Liver (tissue), 9 donors: ENCODE results near the gene EFNA3. TPM values are rescaled to one million over a fixed set of nuclear protein-coding genes. Genes with fewer than 3 reads are reported as not detected.

ENCODE experiments used
- DNase-seq: peaks from one replicate; pipeline ENCODE4 v3.0.0-alpha.2; 2017; ENCODE audit warnings: low spot score
- H3K27ac ChIP-seq, 2 donors: one replicate each; pipeline ENCODE4 v1.7.0; 2013; ENCODE audit warnings: inconsistent platforms in 2 of 2, low read length in 2 of 2, control low read depth in 1 of 2, low read depth in 1 of 2, mild to moderate bottlenecking in 1 of 2
- H3K27me3 ChIP-seq, 4 donors: one replicate each; pipeline versions ENCODE4 v1.6.1 to v1.7.0; 2013; ENCODE audit warnings: low read length in 3 of 4, inconsistent platforms in 1 of 4, mild to moderate bottlenecking in 1 of 4, moderate library complexity in 1 of 4; ENCODE audit not compliant: control insufficient read depth in 4 of 4, insufficient read depth in 4 of 4
- H3K36me3 ChIP-seq, 4 donors: one replicate each; pipeline versions ENCODE4 v1.6.1 to v1.7.0; 2013; ENCODE audit warnings: low read length in 3 of 4, mild to moderate bottlenecking in 3 of 4, low read depth in 1 of 4, moderate library complexity in 1 of 4; ENCODE audit not compliant: control insufficient read depth in 4 of 4, insufficient read depth in 3 of 4
- H3K4me1 ChIP-seq, 4 donors: one replicate each; pipeline versions ENCODE4 v1.6.1 to v1.7.0; 2013; ENCODE audit warnings: low read length in 3 of 4, mild to moderate bottlenecking in 3 of 4, moderate library complexity in 1 of 4; ENCODE audit not compliant: control insufficient read depth in 4 of 4, insufficient read depth in 4 of 4
- H3K4me3 ChIP-seq, 3 donors: one replicate each; pipeline versions ENCODE4 v1.6.1 to v1.7.0; 2013; ENCODE audit warnings: low read length in 3 of 3, control low read depth in 1 of 3, low read depth in 1 of 3, mild to moderate bottlenecking in 1 of 3
- H3K9ac ChIP-seq, 2 donors: one replicate each; pipeline ENCODE4 v1.7.0; 2013; ENCODE audit warnings: low read length in 2 of 2, mild to moderate bottlenecking in 2 of 2, moderate library complexity in 2 of 2, control low read depth in 1 of 2, low read depth in 1 of 2
- H3K9me3 ChIP-seq, 4 donors: one replicate each; pipeline versions ENCODE4 v1.6.1 to v1.7.0; 2013; ENCODE audit warnings: low read length in 3 of 4; ENCODE audit not compliant: control insufficient read depth in 4 of 4
- EGR1 ChIP-seq, 2 donors: IDR thresholded peaks; 2 replicates each; pipeline ENCODE4 v1.6.1; 2016 to 2018; ENCODE audit warnings: antibody characterized with exemption in 2 of 2, low read depth in 2 of 2
- FOXA1 ChIP-seq: IDR thresholded peaks from 2 replicates; pipeline ENCODE4 v1.6.1; 2016; ENCODE audit warnings: antibody characterized with exemption
- FOXA2 ChIP-seq: IDR thresholded peaks from 2 replicates; pipeline ENCODE4 v1.6.1; 2016; ENCODE audit warnings: antibody characterized with exemption
- GABPA ChIP-seq, 2 donors: IDR thresholded peaks in 1 of 2; conservative IDR thresholded peaks in 1 of 2; 2 replicates each; pipeline ENCODE4 v1.6.1; 2016; ENCODE audit warnings: antibody characterized with exemption in 2 of 2, mild to moderate bottlenecking in 1 of 2, moderate library complexity in 1 of 2
- HNF4A ChIP-seq, 2 donors: conservative IDR thresholded peaks; 2 replicates each; pipeline ENCODE4 v1.6.1; 2016; ENCODE audit warnings: antibody characterized with exemption in 2 of 2, mild to moderate bottlenecking in 2 of 2
- HNF4G ChIP-seq: IDR thresholded peaks from 2 replicates; pipeline ENCODE4 v1.6.1; 2016; ENCODE audit warnings: antibody characterized with exemption
- JUND ChIP-seq, 2 donors: IDR thresholded peaks; 2 replicates each; pipeline ENCODE4 v1.6.1; 2016; ENCODE audit warnings: antibody characterized with exemption in 2 of 2
- MAX ChIP-seq: IDR thresholded peaks from 2 replicates; pipeline ENCODE4 v1.6.1; 2016; ENCODE audit warnings: antibody characterized with exemption
- NR2F2 ChIP-seq: IDR thresholded peaks from 2 replicates; pipeline ENCODE4 v1.6.1; 2016; ENCODE audit warnings: antibody characterized with exemption
- RAD21 ChIP-seq, 2 donors: IDR thresholded peaks; 2 replicates each; pipeline ENCODE4 v1.6.1; 2016; ENCODE audit warnings: antibody characterized with exemption in 2 of 2, mild to moderate bottlenecking in 2 of 2
- RXRA ChIP-seq, 2 donors: IDR thresholded peaks; 2 replicates each; pipeline ENCODE4 v1.6.1; 2017 to 2018; ENCODE audit warnings: antibody characterized with exemption in 2 of 2, mild to moderate bottlenecking in 1 of 2
- SP1 ChIP-seq: IDR thresholded peaks from 2 replicates; pipeline ENCODE4 v1.6.1; 2018; ENCODE audit warnings: antibody characterized with exemption, mild to moderate bottlenecking
- TAF1 ChIP-seq: conservative IDR thresholded peaks from 2 replicates; pipeline ENCODE4 v1.6.1; 2016; ENCODE audit warnings: antibody characterized with exemption, mild to moderate bottlenecking
- YY1 ChIP-seq: IDR thresholded peaks from 2 replicates; pipeline ENCODE4 v1.6.1; 2016; ENCODE audit warnings: antibody characterized with exemption, mild to moderate bottlenecking
- ZBTB33 ChIP-seq: IDR thresholded peaks from 2 replicates; pipeline ENCODE4 v1.6.1; 2016; ENCODE audit warnings: antibody characterized with exemption
- WGBS: extraction: QIAGEN DNeasy Blood & Tissue Kit; methylation state at CpG from one replicate; pipeline ENCODE4 v1.1.7; 2013; 5-methylcytosine and 5-hydroxymethylcytosine counted together
- polyA plus RNA-seq, 2 donors: library from polyadenylated mRNA; stranded (reverse) in 1 of 2; unstranded in 1 of 2; fragments of 200-250 nt in 1 of 2; fragments of >200 nt in 1 of 2; fragmentation: Nextera tagmentation in 1 of 2; extraction: Ambion mirVana in 1 of 2; gene quantifications; one replicate each; pipeline versions ENCODE4 v1.2.1 to v1.2.3, GENCODE V29; 2013 to 2015
- total RNA-seq, 2 donors: library from RNA; depleted of rRNA; stranded (reverse); fragments of >200 nt; gene quantifications; one replicate each; pipeline ENCODE4 v1.2.3, GENCODE V29; 2014
- TF ChIP-seq, protein P1 (sequence below): IDR thresholded peaks from 2 replicates; pipeline ENCODE4 v1.6.1; 2016; ENCODE audit warnings: antibody characterized with exemption, mild to moderate bottlenecking
- TF ChIP-seq, protein P2 (sequence below): fragments of 150-350 bp; IDR thresholded peaks from 2 replicates; pipeline ENCODE4 v1.5.1; 2017; ENCODE audit warnings: improper control_type of control experiment, low read depth, low read length; ENCODE audit not compliant: missing input control
- TF ChIP-seq, protein P3 (sequence below): IDR thresholded peaks from 2 replicates; pipeline ENCODE4 v1.6.1; 2016; ENCODE audit warnings: antibody characterized with exemption
- donor health status: healthy.
- donor health status: healthy.
- donor health status: healthy.
- donor health status: healthy.
- donor health status: healthy.

Gene EFNA3
- total and polyA plus RNA-seq, 4 donors, result 0.47 to 3.7 (median 1.1) TPM

- WGBS, result 53% methylated on average over 7 of the region's 7 CpGs
- DNase-seq, result peak; percentile 63
- peaks cover 9 to 50% (median 32%) of the 10 kb centered on the region in 4 donors for H3K4me1 ChIP-seq
- TF ChIP-seq SP1 (peak; percentile 38), NR2F2 (peak; percentile 64), RXRA (IDR thresholded peaks at IDR 0.05) (peak; percentile 60 to 69), FOXA2 (no peak), JUND (IDR thresholded peaks at IDR 0.05) (peak; percentile 72 to 75), EGR1 (IDR thresholded peaks at IDR 0.05; ENCODE audit: low read depth in 2 of 2) (no peak), YY1 (peak; percentile 13), FOXA1 (no peak), MAX (no peak), ZBTB33 (no peak), HNF4G (no peak), TAF1 (no peak), HNF4A (conservative IDR thresholded peaks at IDR 0.05) (peak; percentile 27 to 29), RAD21 (IDR thresholded peaks at IDR 0.05) (peak; percentile 92), GABPA (IDR thresholded peaks at IDR 0.05 in 1 of 2, conservative IDR thresholded peaks at IDR 0.05 in 1 of 2) (peak in 1 of 2 donors; percentile 22)
- TF ChIP-seq, protein P1, sequence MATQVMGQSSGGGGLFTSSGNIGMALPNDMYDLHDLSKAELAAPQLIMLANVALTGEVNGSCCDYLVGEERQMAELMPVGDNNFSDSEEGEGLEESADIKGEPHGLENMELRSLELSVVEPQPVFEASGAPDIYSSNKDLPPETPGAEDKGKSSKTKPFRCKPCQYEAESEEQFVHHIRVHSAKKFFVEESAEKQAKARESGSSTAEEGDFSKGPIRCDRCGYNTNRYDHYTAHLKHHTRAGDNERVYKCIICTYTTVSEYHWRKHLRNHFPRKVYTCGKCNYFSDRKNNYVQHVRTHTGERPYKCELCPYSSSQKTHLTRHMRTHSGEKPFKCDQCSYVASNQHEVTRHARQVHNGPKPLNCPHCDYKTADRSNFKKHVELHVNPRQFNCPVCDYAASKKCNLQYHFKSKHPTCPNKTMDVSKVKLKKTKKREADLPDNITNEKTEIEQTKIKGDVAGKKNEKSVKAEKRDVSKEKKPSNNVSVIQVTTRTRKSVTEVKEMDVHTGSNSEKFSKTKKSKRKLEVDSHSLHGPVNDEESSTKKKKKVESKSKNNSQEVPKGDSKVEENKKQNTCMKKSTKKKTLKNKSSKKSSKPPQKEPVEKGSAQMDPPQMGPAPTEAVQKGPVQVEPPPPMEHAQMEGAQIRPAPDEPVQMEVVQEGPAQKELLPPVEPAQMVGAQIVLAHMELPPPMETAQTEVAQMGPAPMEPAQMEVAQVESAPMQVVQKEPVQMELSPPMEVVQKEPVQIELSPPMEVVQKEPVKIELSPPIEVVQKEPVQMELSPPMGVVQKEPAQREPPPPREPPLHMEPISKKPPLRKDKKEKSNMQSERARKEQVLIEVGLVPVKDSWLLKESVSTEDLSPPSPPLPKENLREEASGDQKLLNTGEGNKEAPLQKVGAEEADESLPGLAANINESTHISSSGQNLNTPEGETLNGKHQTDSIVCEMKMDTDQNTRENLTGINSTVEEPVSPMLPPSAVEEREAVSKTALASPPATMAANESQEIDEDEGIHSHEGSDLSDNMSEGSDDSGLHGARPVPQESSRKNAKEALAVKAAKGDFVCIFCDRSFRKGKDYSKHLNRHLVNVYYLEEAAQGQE, result no peak
- TF ChIP-seq, protein P2, sequence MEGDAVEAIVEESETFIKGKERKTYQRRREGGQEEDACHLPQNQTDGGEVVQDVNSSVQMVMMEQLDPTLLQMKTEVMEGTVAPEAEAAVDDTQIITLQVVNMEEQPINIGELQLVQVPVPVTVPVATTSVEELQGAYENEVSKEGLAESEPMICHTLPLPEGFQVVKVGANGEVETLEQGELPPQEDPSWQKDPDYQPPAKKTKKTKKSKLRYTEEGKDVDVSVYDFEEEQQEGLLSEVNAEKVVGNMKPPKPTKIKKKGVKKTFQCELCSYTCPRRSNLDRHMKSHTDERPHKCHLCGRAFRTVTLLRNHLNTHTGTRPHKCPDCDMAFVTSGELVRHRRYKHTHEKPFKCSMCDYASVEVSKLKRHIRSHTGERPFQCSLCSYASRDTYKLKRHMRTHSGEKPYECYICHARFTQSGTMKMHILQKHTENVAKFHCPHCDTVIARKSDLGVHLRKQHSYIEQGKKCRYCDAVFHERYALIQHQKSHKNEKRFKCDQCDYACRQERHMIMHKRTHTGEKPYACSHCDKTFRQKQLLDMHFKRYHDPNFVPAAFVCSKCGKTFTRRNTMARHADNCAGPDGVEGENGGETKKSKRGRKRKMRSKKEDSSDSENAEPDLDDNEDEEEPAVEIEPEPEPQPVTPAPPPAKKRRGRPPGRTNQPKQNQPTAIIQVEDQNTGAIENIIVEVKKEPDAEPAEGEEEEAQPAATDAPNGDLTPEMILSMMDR, result peak; percentile 82
- TF ChIP-seq, protein P3, sequence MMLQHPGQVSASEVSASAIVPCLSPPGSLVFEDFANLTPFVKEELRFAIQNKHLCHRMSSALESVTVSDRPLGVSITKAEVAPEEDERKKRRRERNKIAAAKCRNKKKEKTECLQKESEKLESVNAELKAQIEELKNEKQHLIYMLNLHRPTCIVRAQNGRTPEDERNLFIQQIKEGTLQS, result no peak
- peak overlapping the region; percentile 74 to 81 for H3K27ac ChIP-seq
- H3K36me3 ChIP-seq, result no peaks in the 10 kb centered on the region
- no peaks in the 10 kb centered on the region for H3K27me3 ChIP-seq
- no peak overlapping the region for H3K4me3 ChIP-seq
- H3K9ac ChIP-seq, result no peak overlapping the region
- H3K9me3 ChIP-seq, result no peaks in the 10 kb centered on the region
Measured at GRCh38 chr1:155044812-155045657, 33.6 kb upstream of the EFNA3 start.
